ENCODE results near the gene CLK3. TPM values are rescaled to one million over a fixed set of nuclear protein-coding genes. Genes with fewer than 3 reads are reported as not detected.

CLK3 gene
- total and polyA plus RNA-seq, 2 of the 13 experiments (the other 11 are each of a cell fraction or from before 2014, with no cell fraction given) = 41.5 to 82.0 TPM

DNA sequence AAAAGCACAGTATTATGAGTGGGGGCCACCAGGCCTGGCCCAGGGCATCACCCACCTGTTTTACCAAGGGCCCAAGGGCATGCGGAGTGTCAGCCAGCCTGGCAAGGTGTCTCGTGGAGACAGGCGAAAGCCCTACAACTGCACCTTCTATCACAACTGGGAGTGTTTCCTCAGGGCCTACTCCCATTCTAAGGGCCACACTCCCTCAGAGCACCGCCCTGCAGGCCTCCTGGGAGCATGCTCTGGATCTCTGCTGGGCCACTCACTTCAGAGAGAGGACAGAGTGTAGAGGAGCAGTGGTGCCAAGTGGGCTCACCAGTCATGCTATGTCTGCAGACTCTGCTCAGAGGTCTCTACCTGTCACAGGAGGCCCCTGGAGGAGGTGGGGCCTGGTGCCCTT, 21.2 kb upstream of the CLK3 start (continued):
- TF ChIP-seq SNAPC4 (CRISPR knock-in tag; IDR thresholded peaks at IDR 0.05) (no peak), KDM1A (CRISPR knock-in tag; IDR thresholded peaks at IDR 0.05) (no peak), ZNF225 (CRISPR knock-in tag; IDR thresholded peaks at IDR 0.05) (no peak), NRL (CRISPR knock-in tag; IDR thresholded peaks at IDR 0.05; ENCODE audit: borderline replicate concordance) (no peak), PHF5A (CRISPR knock-in tag; IDR thresholded peaks at IDR 0.05; ENCODE audit: low read depth, unreplicated experiment) (no peak)
- TF ChIP-seq, protein P1, sequence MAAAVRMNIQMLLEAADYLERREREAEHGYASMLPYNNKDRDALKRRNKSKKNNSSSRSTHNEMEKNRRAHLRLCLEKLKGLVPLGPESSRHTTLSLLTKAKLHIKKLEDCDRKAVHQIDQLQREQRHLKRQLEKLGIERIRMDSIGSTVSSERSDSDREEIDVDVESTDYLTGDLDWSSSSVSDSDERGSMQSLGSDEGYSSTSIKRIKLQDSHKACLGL (CRISPR knock-in tag; IDR thresholded peaks at IDR 0.05) = no peak

DNA sequence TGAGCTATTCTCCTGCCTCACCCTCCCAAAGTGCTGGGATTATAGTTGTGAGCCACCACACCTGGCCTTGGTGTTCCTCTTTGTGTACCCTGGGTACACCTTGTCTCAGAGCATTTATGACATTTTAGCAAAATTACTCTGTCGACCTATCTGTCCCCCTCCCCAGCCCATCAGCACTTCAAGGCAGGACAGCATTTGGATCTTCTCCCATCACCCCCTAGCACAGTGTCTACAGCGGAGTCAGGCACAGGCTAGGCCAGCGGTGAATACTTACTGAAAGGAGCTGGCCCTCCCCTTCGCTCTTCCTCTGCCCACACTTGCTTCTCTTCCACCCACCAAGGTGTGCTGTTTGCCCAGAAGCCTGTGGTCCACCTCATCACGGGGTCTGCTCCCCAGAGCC, 20.4 kb upstream of the CLK3 start:
- Histone ChIP-seq H3K27me3 (ENCODE audit: control insufficient read depth in 1 of 2, insufficient read depth in 2 of 2, low read length in 2 of 2) (no peaks in the 10 kb centered on the region; a peak in 1 of 5 replicates), H3K27ac (ENCODE audit: extremely low read length, insufficient read depth, low read length) (no peak overlapping the region), H3K36me3 (replicated peaks in 1 of 2; ENCODE audit: control insufficient read depth in 1 of 2, insufficient read depth in 2 of 2, low read length in 2 of 2) (peaks cover 9 to 16% of the 10 kb centered on the region in 2 experiments; a peak in 3 of 5 replicates), H3K9me3 (ENCODE audit: low read length) (no peaks in the 10 kb centered on the region), H3K4me2 (ENCODE audit: low read depth, low read length) (no peak overlapping the region), H3K9ac (ENCODE audit: insufficient read depth, low read depth, low read length) (no peak overlapping the region), H4K20me1 (ENCODE audit: insufficient read depth, low read length) (no peaks in the 10 kb centered on the region), H3K4me1 (ENCODE audit: insufficient read depth, low read length) (peaks cover 40% of the 10 kb centered on the region), H2AFZ (ENCODE audit: low read length) (no peak overlapping the region), H3K4me3 (replicated peaks in 1 of 3; ENCODE audit: insufficient read depth in 1 of 3, low read depth in 2 of 3, low read length in 3 of 3) (no peak overlapping the region), H3K79me2 (ENCODE audit: insufficient read depth, low read length) (no peaks in the 10 kb centered on the region)
- BruUV-seq (replicated peaks) = no TSS peak
- ChIA-PET CTCF (ENCODE audit: low intra/inter-chr PET ratio, low total read pairs) (no interaction called here), POLR2A (no interaction called here)
- no peak for ATAC-seq
- 94% methylated on average over 5 of the region's 5 CpGs for WGBS (ENCODE audit: low lambda C conversion rate)
- no peak for FAIRE-seq
- in situ Hi-C loops (cut with HindIII; ENCODE audit: extremely low pct_ligation_motif_present, low pct_unique_long_range_greater_than_20kb) (no loop called here), intact Hi-C loops (cut with micrococcal nuclease; ENCODE audit: unreplicated experiment) (loop anchor here (5.0 kb wide), 1 partner anchor 48 kb away; no protein-coding TSS in a partner anchor)
- DNase-seq (ENCODE audit: low spot score) = no peak
- TF ChIP-seq SNAPC4 (CRISPR knock-in tag; IDR thresholded peaks at IDR 0.05) (no peak), ZNF576 (CRISPR knock-in tag; IDR thresholded peaks at IDR 0.05) (no peak), ZNF234 (CRISPR knock-in tag; conservative IDR thresholded peaks at IDR 0.05) (no peak), FOXP1 (IDR thresholded peaks at IDR 0.05) (no peak), FOXP1 (CRISPR knock-in tag; IDR thresholded peaks at IDR 0.05) (no peak)
- TF ChIP-seq, protein P2, sequence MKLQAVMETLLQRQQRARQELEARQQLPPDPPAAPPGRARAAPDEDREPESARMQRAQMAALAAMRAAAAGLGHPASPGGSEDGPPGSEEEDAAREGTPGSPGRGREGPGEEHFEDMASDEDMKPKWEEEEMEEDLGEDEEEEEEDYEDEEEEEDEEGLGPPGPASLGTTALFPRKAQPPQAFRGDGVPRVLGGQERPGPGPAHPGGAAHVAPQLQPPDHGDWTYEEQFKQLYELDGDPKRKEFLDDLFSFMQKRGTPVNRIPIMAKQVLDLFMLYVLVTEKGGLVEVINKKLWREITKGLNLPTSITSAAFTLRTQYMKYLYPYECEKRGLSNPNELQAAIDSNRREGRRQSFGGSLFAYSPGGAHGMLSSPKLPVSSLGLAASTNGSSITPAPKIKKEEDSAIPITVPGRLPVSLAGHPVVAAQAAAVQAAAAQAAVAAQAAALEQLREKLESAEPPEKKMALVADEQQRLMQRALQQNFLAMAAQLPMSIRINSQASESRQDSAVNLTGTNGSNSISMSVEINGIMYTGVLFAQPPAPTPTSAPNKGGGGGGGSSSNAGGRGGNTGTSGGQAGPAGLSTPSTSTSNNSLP (IDR thresholded peaks at IDR 0.05; ENCODE audit: low read depth, low read length) = no peak
